ENCODE results near the gene NMNAT3.

NMNAT3 gene

DNA sequence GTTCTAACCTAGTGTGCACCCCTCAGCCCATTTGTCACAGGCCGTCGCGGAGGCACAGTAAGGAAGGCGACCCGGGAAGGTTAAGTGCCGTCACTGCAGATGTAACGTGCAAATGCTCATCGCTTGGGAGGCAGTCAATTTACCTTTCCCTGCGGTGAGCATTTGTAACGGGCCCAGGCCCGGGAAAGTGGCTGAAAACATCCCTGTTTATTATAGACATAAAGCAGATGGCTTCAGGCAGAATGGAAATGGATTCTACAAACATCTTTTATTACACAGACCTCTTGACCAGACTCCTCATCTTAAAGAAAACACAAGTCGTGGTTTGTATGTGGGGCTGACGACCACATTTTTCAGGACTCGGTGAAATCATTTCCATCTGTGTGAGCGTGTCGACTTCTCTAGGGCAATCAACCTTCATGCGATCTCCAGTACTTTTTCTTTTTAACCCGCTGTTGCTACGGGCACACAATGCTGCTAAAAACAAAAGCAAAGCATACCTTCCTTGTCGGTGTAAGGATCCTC is 43.6 kb downstream of the NMNAT3 start:
- Histone ChIP-seq H3K9me3 (ENCODE audit: low read length) (no peaks in the 10 kb centered on the region), H3K36me3 (ENCODE audit: insufficient read depth, low read length) (no peaks in the 10 kb centered on the region), H3K4me1 (ENCODE audit: insufficient read depth, low read length) (peaks cover 6% of the 10 kb centered on the region), H3K9ac (ENCODE audit: low read length) (no peak overlapping the region), H3K4me3 (ENCODE audit: low read depth in 1 of 2, low read length in 2 of 2) (no peak overlapping the region), H3K27ac (ENCODE audit: low read depth, low read length) (no peak overlapping the region), H3K27me3 (ENCODE audit: control insufficient read depth in 1 of 2, insufficient read depth in 2 of 2, low read length in 2 of 2) (no peaks in the 10 kb centered on the region)

DNA sequence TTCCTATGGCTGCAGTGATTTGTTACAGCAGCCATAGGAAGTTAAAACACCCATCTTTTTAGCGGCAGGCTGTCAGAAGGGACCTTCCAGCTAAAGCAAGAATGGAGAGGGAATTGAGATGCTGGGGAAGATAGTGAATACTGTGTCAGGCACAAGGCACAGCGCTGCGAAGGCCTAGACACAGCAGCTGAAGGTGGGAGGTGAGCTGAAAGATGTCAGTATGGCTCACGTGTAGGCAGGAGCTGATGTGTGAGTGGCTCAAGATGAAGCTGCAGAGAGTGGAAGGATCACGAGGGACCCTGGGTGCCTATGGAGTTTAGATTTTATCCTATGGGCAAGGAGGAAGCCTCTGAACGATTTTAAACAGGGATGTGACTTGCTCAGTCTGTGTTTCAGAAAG is 44.3 kb downstream of the NMNAT3 start:
- Histone ChIP-seq H3K4me1 (ENCODE audit: insufficient read depth, low read length) (peaks cover 6% of the 10 kb centered on the region), H3K9me3 (ENCODE audit: low read length) (no peaks in the 10 kb centered on the region), H3K4me3 (ENCODE audit: low read depth in 1 of 2, low read length in 2 of 2) (no peak overlapping the region), H3K9ac (ENCODE audit: low read length) (no peak overlapping the region), H3K27me3 (ENCODE audit: control insufficient read depth in 1 of 2, insufficient read depth in 2 of 2, low read length in 2 of 2) (no peaks in the 10 kb centered on the region), H3K27ac (ENCODE audit: low read depth, low read length) (no peak overlapping the region), H3K36me3 (ENCODE audit: insufficient read depth, low read length) (no peaks in the 10 kb centered on the region)

DNA sequence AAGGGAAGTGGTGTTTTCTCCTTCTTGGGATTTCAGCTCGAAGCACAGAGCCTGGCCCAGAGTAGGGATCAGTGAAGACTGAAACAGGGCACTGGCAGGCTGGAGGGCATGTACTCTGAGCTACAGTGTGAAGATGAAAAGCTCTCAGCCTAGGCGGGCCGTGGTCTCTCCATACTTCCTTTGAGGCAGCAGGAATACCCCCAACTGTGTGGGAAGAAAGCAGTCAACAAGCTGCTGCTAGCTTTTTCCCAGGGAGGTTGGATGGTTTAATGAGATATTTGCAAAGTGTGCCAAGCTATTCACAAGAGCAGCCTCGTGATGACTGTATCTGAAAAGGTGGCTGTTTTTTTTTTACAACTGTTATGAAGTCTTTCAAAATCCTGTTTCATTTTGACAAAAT is 47.2 kb downstream of the NMNAT3 start:
- Histone ChIP-seq H3K36me3 (ENCODE audit: insufficient read depth, low read length) (no peaks in the 10 kb centered on the region), H3K9ac (ENCODE audit: low read length) (no peak overlapping the region), H3K27ac (ENCODE audit: low read depth, low read length) (no peak overlapping the region), H3K4me3 (ENCODE audit: low read depth in 1 of 2, low read length in 2 of 2) (no peak overlapping the region), H3K9me3 (ENCODE audit: low read length) (no peaks in the 10 kb centered on the region), H3K4me1 (ENCODE audit: insufficient read depth, low read length) (peaks cover 11% of the 10 kb centered on the region), H3K27me3 (ENCODE audit: control insufficient read depth in 1 of 2, insufficient read depth in 2 of 2, low read length in 2 of 2) (no peaks in the 10 kb centered on the region)

DNA sequence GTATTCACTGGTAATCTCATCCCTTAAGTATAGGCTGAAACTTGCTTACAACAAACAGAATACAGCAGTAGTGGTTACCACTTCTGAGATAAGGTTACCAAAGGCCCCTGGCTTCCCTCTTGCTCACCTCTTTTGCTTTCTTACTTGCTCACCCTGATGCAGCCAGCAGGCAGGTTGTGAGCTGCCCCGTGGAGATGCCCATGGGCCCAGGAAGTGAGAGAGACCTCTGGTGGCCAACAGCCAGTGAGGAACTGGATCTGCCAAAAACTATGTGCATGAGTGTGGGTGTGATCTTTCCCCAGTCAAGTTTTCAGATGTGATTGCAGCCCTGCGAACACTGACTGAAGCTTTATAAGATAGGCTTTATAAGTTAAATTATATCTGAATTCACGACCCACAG is 48.7 kb downstream of the NMNAT3 start:
- Histone ChIP-seq H3K27me3 (ENCODE audit: control insufficient read depth in 1 of 2, insufficient read depth in 2 of 2, low read length in 2 of 2) (no peaks in the 10 kb centered on the region), H3K9ac (ENCODE audit: low read length) (no peak overlapping the region), H3K9me3 (ENCODE audit: low read length) (no peaks in the 10 kb centered on the region), H3K4me3 (ENCODE audit: low read depth in 1 of 2, low read length in 2 of 2) (no peak overlapping the region), H3K27ac (ENCODE audit: low read depth, low read length) (no peak overlapping the region), H3K4me1 (ENCODE audit: insufficient read depth, low read length) (peaks cover 5% of the 10 kb centered on the region), H3K36me3 (ENCODE audit: insufficient read depth, low read length) (no peaks in the 10 kb centered on the region)

DNA sequence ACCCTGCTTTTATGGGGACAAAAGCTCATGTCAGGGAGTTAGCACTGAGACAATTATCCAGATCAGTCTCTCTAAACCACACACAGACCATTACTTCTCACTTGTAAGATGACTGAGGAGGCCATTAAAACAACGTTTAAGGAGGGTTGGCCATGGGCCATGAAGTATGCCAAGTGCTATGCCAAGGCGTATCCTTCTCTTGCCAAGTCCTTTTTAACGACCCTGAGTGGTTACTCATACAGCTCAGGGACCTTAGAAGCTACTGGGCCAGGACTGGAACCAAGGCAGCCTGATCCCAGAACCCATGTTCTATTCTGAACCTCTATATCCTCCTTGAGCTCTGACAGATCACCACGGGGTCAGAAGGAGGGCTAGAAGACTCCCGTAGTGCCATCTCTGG is 50.0 kb downstream of the NMNAT3 start:
- no peaks in the 10 kb centered on the region for H3K9me3 ChIP-seq (ENCODE audit: low read length)
- peaks cover 5% of the 10 kb centered on the region for H3K4me1 ChIP-seq (ENCODE audit: insufficient read depth, low read length)
- no peak overlapping the region for H3K4me3 ChIP-seq (ENCODE audit: low read depth in 1 of 2, low read length in 2 of 2)
- H3K27ac ChIP-seq (ENCODE audit: low read depth, low read length): no peak overlapping the region
- no peaks in the 10 kb centered on the region for H3K36me3 ChIP-seq (ENCODE audit: insufficient read depth, low read length)
- no peak overlapping the region for H3K9ac ChIP-seq (ENCODE audit: low read length)
- H3K27me3 ChIP-seq (ENCODE audit: control insufficient read depth in 1 of 2, insufficient read depth in 2 of 2, low read length in 2 of 2): no peaks in the 10 kb centered on the region

DNA sequence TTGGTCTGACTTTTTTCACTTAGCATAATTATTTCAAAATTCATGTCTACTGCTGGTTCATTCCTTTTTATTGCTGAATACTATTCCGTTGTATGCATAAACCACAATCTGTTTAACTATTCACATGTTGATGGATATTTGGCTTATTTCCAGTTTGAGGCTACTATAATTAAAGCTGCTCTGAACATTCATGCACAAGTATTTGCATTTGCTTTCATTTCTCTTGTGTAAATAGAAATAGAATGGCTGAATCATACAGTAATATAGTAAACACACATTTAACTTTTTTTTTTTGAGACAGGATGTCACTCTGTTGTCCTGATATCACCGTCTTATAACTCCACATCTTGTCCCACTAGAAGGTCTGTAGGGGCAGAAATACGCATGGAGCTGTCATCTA is 57.3 kb downstream of the NMNAT3 start:
- H3K27me3 ChIP-seq (ENCODE audit: control insufficient read depth in 1 of 2, insufficient read depth in 2 of 2, low read length in 2 of 2): no peaks in the 10 kb centered on the region
- no peak overlapping the region for H3K9ac ChIP-seq (ENCODE audit: low read length)
- H3K9me3 ChIP-seq (ENCODE audit: low read length): no peaks in the 10 kb centered on the region
- no peak overlapping the region for H3K4me3 ChIP-seq (ENCODE audit: low read depth in 1 of 2, low read length in 2 of 2)
- H3K4me1 ChIP-seq (ENCODE audit: insufficient read depth, low read length): no peaks in the 10 kb centered on the region
- H3K36me3 ChIP-seq (ENCODE audit: insufficient read depth, low read length): no peaks in the 10 kb centered on the region
- H3K27ac ChIP-seq (ENCODE audit: low read depth, low read length): no peak overlapping the region

DNA sequence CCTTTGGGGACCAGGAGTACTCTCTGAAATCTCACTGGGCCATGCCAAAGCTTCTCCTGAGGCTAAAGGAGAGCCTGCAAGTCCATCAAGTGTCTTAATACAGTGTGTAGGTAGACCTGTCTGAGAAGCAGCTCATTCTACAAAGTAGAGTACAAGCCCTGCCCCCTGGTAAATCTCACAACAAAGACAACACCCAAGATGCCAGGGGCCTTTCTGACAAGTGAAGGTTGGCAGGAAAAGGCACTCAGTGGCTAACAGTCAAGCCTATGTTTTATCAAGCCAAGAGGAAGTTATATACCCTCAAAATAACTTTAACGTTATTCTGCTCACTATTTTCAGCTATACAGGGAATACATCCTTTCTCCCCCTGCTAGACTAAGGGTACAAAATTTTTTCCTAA is 58.3 kb downstream of the NMNAT3 start:
- H3K9me3 ChIP-seq (ENCODE audit: low read length): no peaks in the 10 kb centered on the region
- H3K4me3 ChIP-seq (ENCODE audit: low read depth in 1 of 2, low read length in 2 of 2): no peak overlapping the region
- no peaks in the 10 kb centered on the region for H3K36me3 ChIP-seq (ENCODE audit: insufficient read depth, low read length)
- no peaks in the 10 kb centered on the region for H3K27me3 ChIP-seq (ENCODE audit: control insufficient read depth in 1 of 2, insufficient read depth in 2 of 2, low read length in 2 of 2)
- H3K4me1 ChIP-seq (ENCODE audit: insufficient read depth, low read length): no peaks in the 10 kb centered on the region
- H3K27ac ChIP-seq (ENCODE audit: low read depth, low read length): no peak overlapping the region
- no peak overlapping the region for H3K9ac ChIP-seq (ENCODE audit: low read length)

DNA sequence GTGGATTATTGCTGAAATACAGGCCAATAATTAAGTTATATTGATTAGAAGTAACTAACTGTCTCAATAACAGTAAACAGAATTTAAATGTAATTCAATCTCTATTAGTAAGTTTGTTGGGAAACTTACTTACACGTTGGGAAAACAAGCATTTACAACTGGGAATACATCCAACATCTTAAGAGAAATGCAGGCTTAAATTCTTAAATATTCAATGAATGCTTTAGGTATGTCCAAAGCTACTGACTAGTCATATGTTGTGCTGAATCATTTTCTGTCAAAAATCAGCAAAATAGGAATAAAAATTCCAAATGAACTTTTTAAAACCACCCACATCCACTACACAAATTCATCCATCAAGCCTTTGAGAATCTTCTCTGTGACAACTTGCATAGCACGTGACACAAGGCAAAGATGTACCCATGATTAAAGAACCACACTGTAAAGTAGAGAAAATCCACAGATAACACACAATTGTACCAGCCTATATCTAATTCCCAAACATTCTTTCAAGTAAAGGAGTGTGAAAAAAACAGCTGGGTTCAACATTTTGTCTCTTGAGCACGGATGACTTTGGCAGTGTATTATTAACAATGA is 60.0 kb downstream of the NMNAT3 start:
- no peaks in the 10 kb centered on the region for H3K4me1 ChIP-seq (ENCODE audit: insufficient read depth, low read length)
- no peaks in the 10 kb centered on the region for H3K27me3 ChIP-seq (ENCODE audit: control insufficient read depth in 1 of 2, insufficient read depth in 2 of 2, low read length in 2 of 2)
- H3K4me3 ChIP-seq (ENCODE audit: low read depth in 1 of 2, low read length in 2 of 2): no peak overlapping the region
- H3K27ac ChIP-seq (ENCODE audit: low read depth, low read length): no peak overlapping the region
- H3K9ac ChIP-seq (ENCODE audit: low read length): no peak overlapping the region
- H3K36me3 ChIP-seq (ENCODE audit: insufficient read depth, low read length): no peaks in the 10 kb centered on the region
- H3K9me3 ChIP-seq (ENCODE audit: low read length): no peaks in the 10 kb centered on the region

DNA sequence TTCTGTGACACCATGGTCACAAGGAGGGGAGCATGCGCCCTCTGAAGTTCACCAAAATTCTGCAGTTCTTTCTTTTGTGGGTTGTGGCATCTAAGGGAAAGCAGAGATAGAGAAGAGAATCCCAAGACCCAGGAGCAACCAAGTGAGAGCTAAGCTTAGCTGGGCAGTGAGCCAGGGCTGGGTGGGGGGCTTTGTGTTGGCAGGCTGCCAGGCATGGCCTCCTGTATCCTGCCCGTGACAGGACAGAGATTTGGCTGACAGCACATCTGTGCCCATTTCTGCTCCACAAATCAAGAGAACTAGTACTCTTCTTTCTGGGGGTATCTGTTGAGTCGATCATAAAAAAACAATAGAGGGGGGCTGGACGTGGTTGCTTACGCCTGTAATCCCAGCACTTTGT is 66.2 kb downstream of the NMNAT3 start:
- Histone ChIP-seq H3K4me3 (ENCODE audit: low read depth in 1 of 2, low read length in 2 of 2) (no peak overlapping the region), H3K36me3 (ENCODE audit: insufficient read depth, low read length) (no peaks in the 10 kb centered on the region), H3K27ac (ENCODE audit: low read depth, low read length) (no peak overlapping the region), H3K27me3 (ENCODE audit: control insufficient read depth in 1 of 2, insufficient read depth in 2 of 2, low read length in 2 of 2) (no peaks in the 10 kb centered on the region), H3K9ac (ENCODE audit: low read length) (no peak overlapping the region), H3K9me3 (ENCODE audit: low read length) (no peaks in the 10 kb centered on the region), H3K4me1 (ENCODE audit: insufficient read depth, low read length) (no peaks in the 10 kb centered on the region)

DNA sequence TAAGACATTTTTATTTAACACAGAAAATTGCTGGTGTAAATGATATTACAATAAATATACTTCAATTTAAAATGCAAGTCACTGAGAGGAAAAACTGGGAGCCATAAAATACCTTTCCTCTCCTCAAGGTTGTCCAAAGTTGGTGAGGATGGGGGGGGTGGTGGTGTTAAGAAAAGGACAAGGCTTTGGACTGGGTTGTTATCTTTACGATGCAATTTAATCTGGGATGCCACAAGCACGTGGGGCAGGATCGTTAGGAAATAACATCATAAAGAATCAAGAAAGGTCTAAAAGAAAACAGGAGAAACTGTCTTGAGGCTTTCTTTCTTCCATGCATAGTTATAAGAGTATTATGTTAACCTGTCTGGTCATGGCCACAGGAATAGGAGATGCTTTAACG is 66.9 kb downstream of the NMNAT3 start:
- Histone ChIP-seq H3K4me3 (ENCODE audit: low read depth in 1 of 2, low read length in 2 of 2) (no peak overlapping the region), H3K4me1 (ENCODE audit: insufficient read depth, low read length) (no peaks in the 10 kb centered on the region), H3K9ac (ENCODE audit: low read length) (no peak overlapping the region), H3K9me3 (ENCODE audit: low read length) (no peaks in the 10 kb centered on the region), H3K36me3 (ENCODE audit: insufficient read depth, low read length) (no peaks in the 10 kb centered on the region), H3K27ac (ENCODE audit: low read depth, low read length) (no peak overlapping the region), H3K27me3 (ENCODE audit: control insufficient read depth in 1 of 2, insufficient read depth in 2 of 2, low read length in 2 of 2) (no peaks in the 10 kb centered on the region)

DNA sequence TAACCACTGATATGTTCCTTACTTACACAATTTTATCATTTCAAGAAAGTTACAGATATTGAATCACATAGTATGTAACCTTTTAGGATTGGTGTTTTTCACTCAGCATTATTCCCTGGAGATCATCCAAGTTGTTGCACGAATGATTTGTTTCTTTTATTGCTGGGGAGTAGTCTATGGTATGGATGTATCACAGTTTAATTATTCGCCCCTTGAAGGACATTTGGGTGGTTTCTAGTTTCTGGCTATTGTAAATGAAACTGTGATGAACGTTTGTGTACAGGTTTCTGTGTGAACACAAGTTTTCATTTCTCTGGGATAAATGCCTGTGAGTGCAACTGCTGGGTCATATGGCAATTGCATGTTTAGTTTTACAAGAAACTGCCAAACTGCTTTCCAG is 68.8 kb downstream of the NMNAT3 start:
- no peaks in the 10 kb centered on the region for H3K4me1 ChIP-seq (ENCODE audit: insufficient read depth, low read length)
- no peaks in the 10 kb centered on the region for H3K27me3 ChIP-seq (ENCODE audit: control insufficient read depth in 1 of 2, insufficient read depth in 2 of 2, low read length in 2 of 2)
- H3K9me3 ChIP-seq (ENCODE audit: low read length): no peaks in the 10 kb centered on the region
- H3K36me3 ChIP-seq (ENCODE audit: insufficient read depth, low read length): no peaks in the 10 kb centered on the region
- no peak overlapping the region for H3K27ac ChIP-seq (ENCODE audit: low read depth, low read length)
- H3K4me3 ChIP-seq (ENCODE audit: low read depth in 1 of 2, low read length in 2 of 2): no peak overlapping the region
- H3K9ac ChIP-seq (ENCODE audit: low read length): no peak overlapping the region

DNA sequence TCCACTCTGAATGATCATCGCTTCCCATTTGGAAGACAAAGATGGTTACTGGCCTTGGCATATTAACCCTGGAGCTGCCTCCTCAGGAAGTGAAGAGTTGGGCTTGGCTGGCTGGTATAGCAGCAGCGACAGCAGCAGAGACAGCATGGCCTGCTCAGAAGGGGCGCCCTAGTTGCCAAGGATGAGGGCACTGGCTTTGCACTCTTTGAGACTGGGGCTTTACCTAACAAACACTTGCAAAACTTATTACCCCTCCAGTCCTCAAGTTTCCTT is 69.7 kb downstream of the NMNAT3 start:
- Histone ChIP-seq H3K27ac (ENCODE audit: low read depth, low read length) (no peak overlapping the region), H3K4me3 (ENCODE audit: low read depth in 1 of 2, low read length in 2 of 2) (no peak overlapping the region), H3K36me3 (ENCODE audit: insufficient read depth, low read length) (no peaks in the 10 kb centered on the region), H3K27me3 (ENCODE audit: control insufficient read depth in 1 of 2, insufficient read depth in 2 of 2, low read length in 2 of 2) (no peaks in the 10 kb centered on the region), H3K9ac (ENCODE audit: low read length) (no peak overlapping the region), H3K9me3 (ENCODE audit: low read length) (no peaks in the 10 kb centered on the region), H3K4me1 (ENCODE audit: insufficient read depth, low read length) (no peaks in the 10 kb centered on the region)

All from muscle layer of colon (tissue), 2 donors.